GM19023 (cell line): ENCODE measurements around the gene UNC50.
A peak's percentile ranks its signal among the peaks of the same experiment; 100 is the strongest.
"Not testable (repeated sequence)": the region's sequence is repeated elsewhere in the genome, so short reads cannot be mapped to it uniquely, and the experiment has no call there.

Experiments
- ATAC-seq: cut with Tn5 transposase; IDR thresholded peaks from one replicate; pipeline ENCODE4 v1.9.1; 2021; ENCODE audit warnings: mild to moderate bottlenecking, moderate library complexity; ENCODE audit not compliant: unreplicated experiment

UNC50 gene

GRCh38 chr2:98608962-98609604, 694 bp downstream of the UNC50 start:
- ATAC-seq, result no peak

- ATAC-seq, result no peak
These were observed 5.8 kb downstream of the UNC50 start for GRCh38 chr2:98614024-98614739.

GRCh38 chr2:98615481-98615880, 7.1 kb downstream of the UNC50 start:
- ATAC-seq, result no peak

- no peak for ATAC-seq
These were observed 8.8 kb downstream of the UNC50 start for GRCh38 chr2:98617149-98617548.

GRCh38 chr2:98623657-98624056, 15.3 kb downstream of the UNC50 start:
- ATAC-seq, result no peak

- ATAC-seq, result no peak
These were observed 24.0 kb downstream of the UNC50 start for GRCh38 chr2:98632351-98632750.

- ATAC-seq, result no peak
These were observed 26.2 kb downstream of the UNC50 start for GRCh38 chr2:98634406-98635092.

- peak; percentile 79 for ATAC-seq
These were observed 29.2 kb downstream of the UNC50 start for GRCh38 chr2:98637401-98638147.

- no peak for ATAC-seq
These were observed 35.2 kb downstream of the UNC50 start for GRCh38 chr2:98643496-98644100.

- no peak for ATAC-seq
These were observed 39.2 kb downstream of the UNC50 start for GRCh38 chr2:98647636-98648035.

GRCh38 chr2:98648451-98648850, 40.1 kb downstream of the UNC50 start:
- ATAC-seq, result no peak

- no peak for ATAC-seq
These were observed 41.0 kb downstream of the UNC50 start for GRCh38 chr2:98649135-98649991.

- ATAC-seq, result no peak
These were observed 41.6 kb downstream of the UNC50 start for GRCh38 chr2:98649992-98650375.

- ATAC-seq, result no peak
These were observed 42.6 kb downstream of the UNC50 start for GRCh38 chr2:98650998-98651397.

- no peak for ATAC-seq
These were observed 46.5 kb downstream of the UNC50 start for GRCh38 chr2:98654699-98655495.

- no peak for ATAC-seq
These were observed 48.4 kb downstream of the UNC50 start for GRCh38 chr2:98656800-98657199.

GRCh38 chr2:98658816-98659490, 50.6 kb downstream of the UNC50 start:
- ATAC-seq, result no peak

GRCh38 chr2:98659491-98659840, 51.1 kb downstream of the UNC50 start:
- not testable (repeated sequence) for ATAC-seq
